ENCODE data around the gene PTGIS.
"Not testable (repeated sequence)": the region's sequence is repeated elsewhere in the genome, so short reads cannot be mapped to it uniquely, and the experiment has no call there.

Gene PTGIS

GRCh38 chr20:49581482-49581881 is 13.5 kb upstream of the PTGIS start:
- no peak for DNase-seq (ENCODE audit: extremely low spot score, insufficient read length, low read depth)
- no peak for FAIRE-seq

DNA sequence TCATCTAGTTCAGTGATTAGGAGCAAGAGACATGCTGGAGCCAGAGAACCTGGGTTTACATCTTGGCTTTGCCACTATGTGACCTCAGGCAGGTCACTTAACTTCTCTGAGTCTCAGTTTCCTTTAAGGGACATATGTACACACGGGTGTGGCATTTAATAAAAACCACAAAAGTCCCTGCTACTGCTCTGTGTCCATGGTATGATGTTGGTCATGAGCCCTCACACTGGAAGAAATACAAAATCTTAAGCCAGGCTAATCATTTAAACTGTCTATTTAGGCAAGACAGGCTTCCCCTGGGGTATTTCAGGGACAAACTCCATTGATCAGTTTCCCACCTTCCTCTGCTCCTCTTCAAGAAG is 12.9 kb upstream of the PTGIS start:
- DNase-seq (ENCODE audit: extremely low spot score, insufficient read length, low read depth) (no peak), FAIRE-seq (no peak)

DNA sequence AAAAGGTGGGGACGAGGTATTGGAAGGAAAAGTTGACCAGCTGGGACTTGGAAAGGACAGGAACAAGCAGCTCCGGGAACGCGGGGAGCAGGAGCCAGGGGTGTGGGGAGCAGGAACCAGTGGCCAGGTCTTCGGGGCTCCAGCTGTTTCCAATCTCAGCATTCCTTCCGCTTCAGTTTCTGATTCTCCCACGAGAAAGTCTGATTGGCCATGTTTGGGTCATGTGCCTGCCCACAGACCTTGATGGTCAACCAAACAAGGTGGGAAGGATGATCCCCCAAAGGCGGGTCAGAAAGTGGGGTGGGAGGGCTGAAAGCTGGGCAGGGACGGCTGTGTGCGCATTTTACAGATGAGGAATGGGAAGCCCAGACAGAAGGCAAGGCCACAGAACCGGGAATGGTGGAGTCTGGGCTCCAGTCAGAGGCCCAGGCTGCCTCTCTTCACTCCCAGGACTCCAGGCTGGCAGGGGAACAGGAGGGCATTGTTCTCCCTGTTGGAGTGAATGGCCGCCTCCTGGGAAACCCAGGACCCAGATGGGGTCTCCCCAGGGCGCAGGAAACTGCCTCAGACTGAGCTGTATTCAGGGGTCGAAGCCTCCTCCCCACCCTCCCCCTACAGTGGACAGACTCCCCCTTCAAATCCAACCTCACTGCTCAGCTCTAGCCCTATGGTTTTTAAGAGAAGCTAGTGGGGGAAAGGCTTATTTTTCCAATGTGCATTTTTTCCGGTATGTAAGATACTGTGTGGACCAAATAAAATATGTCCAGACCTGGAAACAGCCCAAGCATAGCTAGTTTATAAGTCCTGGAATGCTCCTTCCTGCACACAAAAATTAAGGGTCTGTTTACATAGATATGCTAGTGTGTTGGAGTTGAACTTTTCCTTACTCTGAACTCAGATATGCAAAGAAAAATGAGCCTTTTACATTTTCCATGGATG is 12.2 kb upstream of the PTGIS start:
- no peak for FAIRE-seq

DNA sequence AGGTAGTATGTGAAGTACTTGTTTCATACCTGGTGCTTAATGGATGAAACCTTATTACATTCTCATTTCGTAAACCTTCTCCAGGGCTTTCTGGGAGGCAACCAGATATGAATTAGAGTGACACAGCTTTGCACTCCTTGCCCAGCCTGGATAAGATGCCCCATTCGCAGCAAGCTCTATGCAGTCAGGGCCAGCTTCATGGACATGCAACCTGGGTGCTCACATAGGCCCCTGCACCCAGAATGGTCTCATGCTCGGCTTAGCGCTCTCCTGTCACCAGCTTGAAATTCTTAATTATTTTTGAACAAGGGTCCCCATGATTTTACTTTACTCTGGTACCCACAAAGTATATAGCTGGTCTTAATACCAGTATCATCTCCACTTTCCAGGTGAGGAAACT is 11.3 kb upstream of the PTGIS start:
- no peak for DNase-seq (ENCODE audit: extremely low spot score, insufficient read length, low read depth)
- no peak for FAIRE-seq

More for the DNA sequence above, 12.2 kb upstream of the PTGIS start:
- DNase-seq (ENCODE audit: extremely low spot score, insufficient read length, low read depth) = no peak

DNA sequence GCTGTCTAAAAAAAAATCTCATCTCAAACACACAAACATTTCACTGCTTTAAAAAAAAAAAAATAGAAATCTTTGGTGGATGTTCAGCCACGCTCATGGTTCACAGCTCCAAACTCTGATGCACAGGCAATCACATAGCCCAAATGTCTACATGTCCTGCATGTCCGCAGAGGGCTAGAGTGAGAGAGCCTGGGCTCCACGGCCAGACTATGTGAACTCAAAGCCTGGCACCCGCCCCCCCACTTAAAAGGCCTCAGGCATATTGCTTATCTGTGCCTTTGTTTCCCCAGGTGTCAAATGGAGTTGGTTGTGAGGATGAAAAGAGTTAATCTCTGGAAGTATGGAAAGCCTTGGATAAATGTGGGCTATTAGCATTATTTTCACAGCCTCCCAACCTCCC is 10.5 kb upstream of the PTGIS start:
- DNase-seq (ENCODE audit: extremely low spot score, insufficient read length, low read depth) = no peak
- FAIRE-seq = no peak

- no peak for DNase-seq (ENCODE audit: extremely low spot score, insufficient read length, low read depth)
- no peak for FAIRE-seq
These were observed 7.7 kb upstream of the PTGIS start for GRCh38 chr20:49575551-49576060.

DNA sequence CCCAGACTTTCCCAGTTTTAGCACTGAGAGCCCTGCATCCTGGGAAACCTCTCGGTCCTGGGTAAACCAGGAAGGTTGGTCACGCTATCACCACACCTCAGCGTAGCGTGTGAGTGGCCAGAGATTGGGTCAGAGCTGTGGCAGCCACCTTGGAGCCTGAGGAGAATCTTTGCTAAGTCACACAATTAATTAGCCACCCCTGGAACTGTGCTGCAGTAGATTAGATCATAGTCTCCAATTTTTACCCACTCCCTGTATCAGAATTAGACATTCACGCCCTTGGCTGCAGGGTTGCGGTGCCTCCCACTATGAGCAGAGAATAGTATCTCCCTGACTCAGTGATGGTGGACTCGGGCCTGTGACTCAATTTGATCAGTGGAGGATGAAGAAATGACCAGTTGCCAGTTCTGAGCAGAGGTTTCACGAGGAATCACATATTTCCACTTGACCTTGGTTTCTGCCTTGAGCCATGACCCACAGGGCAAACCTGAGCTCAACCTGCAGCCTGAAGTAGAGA is 6.0 kb upstream of the PTGIS start:
- DNase-seq (ENCODE audit: extremely low spot score, insufficient read length, low read depth) (no peak), FAIRE-seq (no peak)

DNA sequence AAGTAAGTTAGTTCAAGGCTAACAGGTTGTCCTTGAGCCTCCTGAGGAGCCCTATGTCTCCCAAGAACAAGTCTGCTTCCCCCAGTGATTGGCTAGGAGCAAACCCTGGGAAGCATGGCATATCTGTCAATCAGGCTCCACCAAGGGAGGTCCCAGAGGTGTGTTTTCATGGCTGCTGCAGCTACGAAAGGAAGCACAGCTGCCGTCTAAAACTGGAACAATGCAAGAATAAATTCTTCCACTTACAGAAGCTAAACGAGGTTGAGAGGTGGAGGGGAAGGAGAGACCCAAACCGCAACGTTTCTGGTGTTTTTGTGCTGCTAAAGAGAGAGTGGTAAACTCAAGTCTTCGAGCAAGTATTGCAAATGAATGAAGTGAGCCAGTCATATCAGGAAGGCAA is 4.9 kb upstream of the PTGIS start:
- FAIRE-seq (no peak), DNase-seq (ENCODE audit: extremely low spot score, insufficient read length, low read depth) (no peak)

DNA sequence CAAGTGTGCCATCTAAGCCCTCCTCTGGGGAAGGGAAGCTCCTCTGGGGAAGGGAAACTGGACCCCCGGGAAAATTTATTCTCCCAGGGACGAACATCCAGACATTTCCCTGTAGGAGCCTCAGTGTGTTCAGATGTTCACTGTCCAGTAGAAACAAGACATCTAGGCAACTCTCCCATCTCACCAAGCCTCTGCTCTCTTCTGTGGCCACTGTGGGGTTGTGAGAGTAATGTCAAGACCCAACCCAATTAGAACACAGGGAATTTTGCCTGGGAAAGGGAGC is 3.6 kb upstream of the PTGIS start:
- FAIRE-seq (no peak), DNase-seq (ENCODE audit: extremely low spot score, insufficient read length, low read depth) (no peak)

DNA sequence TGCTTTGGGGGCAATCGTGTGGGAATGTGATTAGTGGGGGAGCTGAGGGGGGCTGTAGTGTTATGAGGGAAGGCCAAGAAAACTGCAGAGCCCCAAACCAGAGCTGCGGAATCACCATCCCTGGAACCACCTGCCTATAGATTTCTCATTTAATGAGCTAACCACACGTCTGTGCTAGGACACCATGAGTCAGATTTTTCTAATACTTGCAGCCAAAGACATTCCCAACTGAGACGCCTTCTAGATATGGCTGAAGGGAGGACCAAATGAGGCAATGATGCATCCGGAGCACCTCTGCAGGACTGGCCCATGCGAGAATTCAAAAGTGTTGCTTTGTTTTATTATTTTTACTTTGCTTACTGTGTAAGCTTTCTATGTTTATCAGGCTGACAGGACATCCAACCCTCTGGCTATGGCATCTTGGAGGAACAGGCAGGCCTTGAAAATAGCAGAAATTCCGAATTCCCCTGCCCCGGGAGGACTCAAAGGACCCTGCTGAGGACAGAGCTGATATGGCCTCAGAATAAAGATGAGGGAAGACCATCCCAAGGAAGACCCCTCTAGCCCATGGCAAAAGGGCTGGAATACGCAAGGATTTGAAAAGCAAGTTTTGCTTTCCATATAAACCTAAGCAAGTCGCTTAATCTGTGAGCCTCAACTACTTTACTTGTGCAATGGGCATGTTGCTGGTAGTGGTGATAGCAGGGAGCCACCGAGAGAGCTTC is 3.1 kb upstream of the PTGIS start:
- FAIRE-seq (no peak), DNase-seq (ENCODE audit: extremely low spot score, insufficient read length, low read depth) (no peak)

DNA sequence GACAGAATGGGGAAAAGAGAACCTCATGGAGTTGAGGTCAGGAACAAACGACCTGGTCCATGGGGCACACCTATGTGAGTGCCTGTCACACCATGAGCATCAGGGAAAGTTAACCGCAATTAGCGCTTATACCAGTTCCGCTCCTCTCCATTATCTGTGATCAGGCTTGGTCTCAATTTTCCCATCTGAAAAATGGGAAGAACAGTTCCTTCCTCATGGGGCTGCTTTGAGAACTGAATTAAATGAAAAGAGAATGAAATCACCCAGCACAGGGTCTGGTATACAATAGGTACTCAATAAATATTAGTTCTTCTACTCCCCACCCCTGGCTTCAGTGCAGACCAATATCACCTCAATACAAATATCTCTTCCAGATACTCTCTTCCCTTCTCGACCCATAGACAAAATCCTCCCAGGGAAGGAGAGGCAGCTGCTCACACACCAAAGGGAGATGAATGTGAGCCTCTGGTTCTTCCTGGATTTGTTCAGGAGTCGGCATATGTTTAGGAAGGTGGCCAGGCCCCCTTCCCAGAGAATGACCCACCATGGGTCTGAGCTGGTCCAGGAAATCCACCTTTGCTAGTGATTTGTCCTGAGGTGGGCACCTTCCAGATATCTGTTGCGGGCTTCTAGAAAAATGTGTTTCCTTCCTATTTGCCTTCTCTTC is 2.4 kb upstream of the PTGIS start:
- DNase-seq (ENCODE audit: extremely low spot score, insufficient read length, low read depth) (no peak), FAIRE-seq (no peak)

DNA sequence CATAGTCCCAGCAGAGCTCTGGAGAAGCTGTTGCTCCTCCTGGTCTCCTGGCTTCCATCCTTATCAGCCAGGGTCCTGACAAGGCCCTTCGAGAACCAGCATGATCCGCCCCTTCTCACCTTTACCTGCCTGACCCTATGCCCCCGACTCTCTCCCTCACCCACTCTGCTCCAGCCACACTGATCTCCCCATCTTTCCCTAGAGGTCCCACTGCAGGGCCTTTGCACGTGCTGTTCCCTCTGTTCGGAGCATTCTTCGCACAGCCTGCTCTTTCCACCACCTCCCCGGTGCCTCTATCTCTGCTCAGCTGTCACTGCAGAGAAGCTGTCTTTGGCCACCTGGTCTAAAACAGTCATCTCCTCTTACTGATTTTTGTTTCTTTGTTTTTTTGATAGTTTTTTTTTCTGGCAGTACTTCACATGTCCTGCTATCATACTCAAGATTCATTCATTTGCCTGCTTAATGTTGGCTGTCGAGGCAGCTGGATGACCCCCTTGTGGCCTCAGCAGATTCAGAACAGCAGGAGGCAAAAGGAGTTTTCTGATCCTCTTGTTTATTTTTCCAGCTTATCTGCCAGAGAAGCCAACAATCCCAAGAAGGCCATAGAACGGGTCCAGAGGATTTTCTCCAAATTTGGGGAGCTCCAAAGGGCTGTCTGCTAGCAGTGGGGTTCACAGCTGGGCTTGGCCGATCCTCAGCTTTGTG is 1.6 kb upstream of the PTGIS start:
- DNase-seq (ENCODE audit: extremely low spot score, insufficient read length, low read depth) = no peak

GRCh38 chr20:49568278-49569151 is 578 bp upstream of the PTGIS start:
- FAIRE-seq (no peak), DNase-seq (ENCODE audit: extremely low spot score, insufficient read length, low read depth) (no peak)

More for the DNA sequence above, 1.6 kb upstream of the PTGIS start:
- no peak for FAIRE-seq

DNA sequence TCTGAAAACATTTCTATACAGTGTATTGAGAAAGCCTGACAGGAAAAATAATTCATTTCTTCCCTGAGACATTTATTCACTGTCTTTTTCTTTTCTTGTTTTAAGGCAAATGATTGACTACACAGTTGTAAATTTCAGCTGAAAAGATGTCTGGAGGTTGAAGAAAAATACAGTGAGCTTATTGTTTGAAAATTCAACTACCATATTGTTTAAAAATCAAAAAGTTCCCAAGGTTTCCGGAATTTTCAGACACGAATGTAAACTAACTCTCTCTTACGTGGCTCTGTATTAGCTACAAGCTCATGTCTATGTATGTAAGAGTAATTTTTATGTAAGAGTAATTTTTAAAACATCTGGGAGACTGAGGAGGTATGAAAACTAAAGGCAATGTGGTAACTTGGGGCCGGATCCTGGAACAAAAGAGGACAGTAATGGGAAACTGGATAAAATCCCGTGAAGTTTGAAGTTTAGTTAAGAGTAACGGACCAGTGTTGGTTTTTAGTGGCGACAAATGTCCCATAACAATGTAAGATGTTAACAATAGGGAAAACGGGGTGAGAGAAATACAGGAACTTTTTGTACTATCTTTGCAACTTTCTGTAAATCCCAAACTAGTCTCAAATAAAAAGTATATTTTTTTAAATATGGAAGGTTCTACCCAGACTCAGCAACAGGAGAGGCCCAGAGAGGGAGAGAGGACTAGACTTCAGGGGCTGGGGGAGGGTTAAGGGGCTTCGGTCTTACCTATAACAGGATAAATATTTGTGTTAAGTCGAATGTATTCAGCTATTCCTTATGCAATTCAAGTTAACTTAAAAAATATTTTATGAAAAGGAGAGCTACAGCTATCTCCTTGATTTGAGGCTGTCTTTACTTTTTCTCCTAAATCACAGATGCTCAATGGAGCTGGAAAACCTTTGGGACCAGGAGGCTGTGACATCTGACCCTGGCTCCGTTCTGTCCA is 1.3 kb downstream of the PTGIS start:
- DNase-seq (ENCODE audit: extremely low spot score, insufficient read length, low read depth) = no peak
- FAIRE-seq = no peak

DNA sequence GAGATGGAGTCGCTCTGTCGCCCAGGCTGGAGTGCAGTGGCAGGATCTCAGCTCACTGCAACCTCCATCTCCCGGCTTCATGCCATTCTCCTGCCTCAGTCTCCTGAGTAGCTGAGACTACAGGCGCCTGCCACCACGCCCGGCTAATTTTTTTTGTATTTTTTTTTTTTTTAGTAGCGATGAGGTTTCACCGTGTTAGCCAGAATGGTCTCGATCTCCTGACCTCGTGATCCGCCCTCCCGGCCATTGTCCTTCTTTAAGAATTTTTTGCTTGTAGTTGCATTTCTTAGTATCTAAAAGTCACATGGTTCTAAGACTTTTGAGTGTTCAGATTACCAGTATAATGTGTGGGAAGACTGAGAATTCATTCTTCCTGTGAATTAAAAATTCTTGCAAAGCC is 2.9 kb downstream of the PTGIS start:
- FAIRE-seq; DNase-seq (ENCODE audit: extremely low spot score, insufficient read length, low read depth): not testable (repeated sequence)

DNA sequence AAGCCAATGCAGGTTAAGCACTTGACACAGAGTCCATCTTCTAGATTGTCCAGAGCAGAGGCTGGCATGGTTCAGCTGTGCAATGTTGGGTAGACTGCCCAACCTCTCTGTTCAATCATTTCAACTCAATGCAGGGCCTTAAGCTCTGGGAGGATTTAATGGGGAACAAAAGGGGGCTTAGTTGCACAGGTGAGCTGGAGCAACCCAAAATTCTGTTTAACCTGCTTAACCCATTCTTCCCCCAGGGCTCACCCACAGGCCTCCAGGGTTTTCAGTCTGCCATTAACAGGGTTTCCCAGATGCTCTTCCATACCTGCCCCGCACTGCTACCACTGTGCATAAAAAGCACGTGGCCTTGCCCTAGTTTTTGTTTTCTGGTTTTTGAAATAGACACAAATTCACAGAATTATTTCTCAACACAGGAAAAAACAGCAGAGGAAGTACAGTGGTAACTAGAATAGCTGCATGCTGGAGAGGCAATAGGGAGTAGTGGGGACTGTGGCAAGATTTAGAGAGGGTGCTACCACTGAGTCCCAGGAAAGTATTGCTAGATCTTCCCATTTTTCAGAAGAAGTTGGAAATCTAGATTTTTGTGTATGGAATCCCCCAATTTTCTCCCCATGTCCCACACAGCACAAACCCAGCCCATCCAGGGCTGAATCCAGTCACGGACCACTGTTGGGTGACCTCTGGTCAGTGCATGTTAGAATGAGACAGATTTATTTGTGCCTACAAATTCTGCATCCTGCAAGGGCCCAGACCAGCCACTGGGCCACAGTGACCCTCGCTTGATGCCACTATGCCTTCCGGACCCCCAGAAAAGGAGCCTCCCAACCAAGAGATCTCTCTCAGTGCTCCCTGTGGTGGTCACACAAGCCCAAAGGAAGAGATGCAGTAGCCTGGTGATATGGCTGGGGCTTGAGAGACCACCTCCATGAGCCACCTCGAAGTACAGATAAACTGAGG is 4.6 kb downstream of the PTGIS start:
- DNase-seq (ENCODE audit: extremely low spot score, insufficient read length, low read depth) = no peak
- FAIRE-seq = no peak

Measured in GM18507 (cell line).